ENCODE data around the gene SRP72.
"Not testable (repeated sequence)": the region's sequence is repeated elsewhere in the genome, so short reads cannot be mapped to it uniquely, and the experiment has no call there.

SRP72 gene

GRCh38 chr4:56450342-56450741, 17.1 kb upstream of the SRP72 start:
- Histone ChIP-seq H3K27me3 (ENCODE audit: insufficient read depth, low read depth, severe bottlenecking) (no peaks in the 10 kb centered on the region), H3K4me3 (ENCODE audit: low read depth, low read length) (no peak overlapping the region), H3K27ac (no peak overlapping the region), H3K36me3 (peaks cover 89% of the 10 kb centered on the region), H3K9me3 (ENCODE audit: severe bottlenecking) (no peaks in the 10 kb centered on the region)
- TF ChIP-seq CTCF (IDR thresholded peaks at IDR 0.05; ENCODE audit: low read depth, low read length) = no peak
- DNase-seq = no peak

GRCh38 chr4:56460085-56460484, 7.3 kb upstream of the SRP72 start:
- no peak for TF ChIP-seq CTCF (IDR thresholded peaks at IDR 0.05; ENCODE audit: low read depth, low read length)
- no peak overlapping the region for H3K4me3 ChIP-seq (ENCODE audit: low read depth, low read length)
- H3K27me3 ChIP-seq (ENCODE audit: insufficient read depth, low read depth, severe bottlenecking) = no peaks in the 10 kb centered on the region
- no peak overlapping the region for H3K27ac ChIP-seq
- H3K36me3 ChIP-seq = peaks cover 80% of the 10 kb centered on the region
- DNase-seq = no peak
- no peaks in the 10 kb centered on the region for H3K9me3 ChIP-seq (ENCODE audit: severe bottlenecking)

- Histone ChIP-seq H3K9me3 (ENCODE audit: severe bottlenecking) (no peaks in the 10 kb centered on the region), H3K27me3 (ENCODE audit: insufficient read depth, low read depth, severe bottlenecking) (no peaks in the 10 kb centered on the region), H3K36me3 (peaks cover 60% of the 10 kb centered on the region), H3K4me3 (ENCODE audit: low read depth, low read length) (no peak overlapping the region), H3K27ac (no peak overlapping the region)
- TF ChIP-seq CTCF (IDR thresholded peaks at IDR 0.05; ENCODE audit: low read depth, low read length) = no peak
- no peak for DNase-seq
These were observed 5.3 kb upstream of the SRP72 start for GRCh38 chr4:56462157-56462556.

- Histone ChIP-seq H3K4me3 (ENCODE audit: low read depth, low read length) (no peak overlapping the region), H3K36me3 (peaks cover 48% of the 10 kb centered on the region), H3K27ac (no peak overlapping the region), H3K9me3 (ENCODE audit: severe bottlenecking) (no peaks in the 10 kb centered on the region), H3K27me3 (ENCODE audit: insufficient read depth, low read depth, severe bottlenecking) (no peaks in the 10 kb centered on the region)
- no peak for DNase-seq
- TF ChIP-seq CTCF (IDR thresholded peaks at IDR 0.05; ENCODE audit: low read depth, low read length) = no peak
These were observed 3.7 kb upstream of the SRP72 start for GRCh38 chr4:56463711-56464110.

- Histone ChIP-seq H3K27me3 (ENCODE audit: insufficient read depth, low read depth, severe bottlenecking) (no peaks in the 10 kb centered on the region), H3K27ac (no peak overlapping the region), H3K36me3 (peaks cover 43% of the 10 kb centered on the region), H3K4me3 (ENCODE audit: low read depth, low read length) (no peak overlapping the region), H3K9me3 (ENCODE audit: severe bottlenecking) (no peaks in the 10 kb centered on the region)
- TF ChIP-seq CTCF (IDR thresholded peaks at IDR 0.05; ENCODE audit: low read depth, low read length) = no peak
- no peak for DNase-seq
These were observed 2.8 kb upstream of the SRP72 start for GRCh38 chr4:56464581-56464980.

- no peaks in the 10 kb centered on the region for H3K27me3 ChIP-seq (ENCODE audit: insufficient read depth, low read depth, severe bottlenecking)
- no peak for TF ChIP-seq CTCF (IDR thresholded peaks at IDR 0.05; ENCODE audit: low read depth, low read length)
- no peaks in the 10 kb centered on the region for H3K9me3 ChIP-seq (ENCODE audit: severe bottlenecking)
- no peak overlapping the region for H3K27ac ChIP-seq
- H3K36me3 ChIP-seq = peaks cover 43% of the 10 kb centered on the region
- DNase-seq = peak; percentile 17
- H3K4me3 ChIP-seq (ENCODE audit: low read depth, low read length) = peak overlapping the region; percentile 83
These were observed 1.7 kb upstream of the SRP72 start for GRCh38 chr4:56465599-56466295.

- H3K9me3 ChIP-seq (ENCODE audit: severe bottlenecking); H3K27me3 ChIP-seq (ENCODE audit: insufficient read depth, low read depth, severe bottlenecking); DNase-seq: not testable (repeated sequence)
- H3K4me3 ChIP-seq (ENCODE audit: low read depth, low read length) = peak overlapping the region; percentile 83
- peaks cover 43% of the 10 kb centered on the region for H3K36me3 ChIP-seq
- peak overlapping the region; percentile 85; the same call in 1 of the 2 replicates for H3K27ac ChIP-seq
These were observed 1.1 kb upstream of the SRP72 start for GRCh38 chr4:56466296-56466761.
